ENCODE results near the gene AMACR. TPM values are rescaled to one million over a fixed set of nuclear protein-coding genes. Genes with fewer than 3 reads are reported as not detected.

Gene AMACR
- total and polyA plus RNA-seq, 7 donors, result 1.5 to 14.4 (median 5.6) TPM

GRCh38 chr5:33980030-33980429 is 27.8 kb downstream of the AMACR start:
- no peaks in the 10 kb centered on the region for H3K36me3 ChIP-seq (ENCODE audit: insufficient read depth in 1 of 2, low read depth in 1 of 2)
- H3K4me1 ChIP-seq, result no peaks in the 10 kb centered on the region
- H3K4me3 ChIP-seq, result no peak overlapping the region
- ATAC-seq (no peak), DNase-seq (no peak)
- TF ChIP-seq CTCF (IDR thresholded peaks at IDR 0.05), result no peak
- no peak overlapping the region for H3K27ac ChIP-seq
- 86 to 87% (median 87%) methylated on average over 3 of the region's 3 CpGs for WGBS, 3 donors
- intact Hi-C loops (cut with DNase I), result no loop called here
- no peaks in the 10 kb centered on the region for H3K9me3 ChIP-seq
- H3K27me3 ChIP-seq (ENCODE audit: insufficient read depth in 3 of 3, low read length in 2 of 3), result no peaks in the 10 kb centered on the region

DNA sequence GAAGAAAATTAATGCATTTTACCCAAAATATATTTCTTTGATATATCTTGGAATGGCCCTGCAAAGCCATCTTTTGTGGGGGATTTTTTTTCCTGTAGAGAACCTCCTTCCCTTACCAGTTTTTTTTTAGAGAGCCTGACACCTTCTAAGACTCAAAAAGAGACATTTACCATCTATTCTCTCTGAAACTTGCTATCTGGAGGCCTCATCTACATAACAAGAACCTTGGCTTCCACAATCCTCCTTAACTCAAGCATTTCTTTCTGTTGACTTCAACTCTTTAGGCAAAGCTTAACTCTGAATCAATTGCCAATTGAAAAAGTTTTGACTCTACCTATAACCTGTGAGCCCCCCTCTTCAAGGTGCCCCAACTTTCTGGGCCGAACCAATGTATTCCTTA is 29.5 kb downstream of the AMACR start:
- H3K4me3 ChIP-seq, result no peak overlapping the region
- H3K27me3 ChIP-seq (ENCODE audit: insufficient read depth in 3 of 3, low read length in 2 of 3), result no peaks in the 10 kb centered on the region
- ATAC-seq, result no peak
- H3K4me1 ChIP-seq, result no peaks in the 10 kb centered on the region
- intact Hi-C loops (cut with DNase I), result no loop called here
- H3K9me3 ChIP-seq, result no peaks in the 10 kb centered on the region
- H3K36me3 ChIP-seq (ENCODE audit: insufficient read depth in 1 of 2, low read depth in 1 of 2), result no peaks in the 10 kb centered on the region
- no peak overlapping the region for H3K27ac ChIP-seq
- WGBS, 3 donors, result 81 to 89% (median 89%) methylated on average over 1 of the region's 1 CpG
- TF ChIP-seq CTCF (IDR thresholded peaks at IDR 0.05), result no peak
- DNase-seq, result no peak

- no peak overlapping the region for H3K27ac ChIP-seq
These were observed 31.5 kb downstream of the AMACR start for GRCh38 chr5:33976307-33976706.

GRCh38 chr5:33975852-33976251 is 32.0 kb downstream of the AMACR start:
- Histone ChIP-seq H3K36me3 (ENCODE audit: insufficient read depth in 1 of 2, low read depth in 1 of 2) (no peaks in the 10 kb centered on the region), H3K9me3 (no peaks in the 10 kb centered on the region), H3K27ac (no peak overlapping the region), H3K4me1 (no peaks in the 10 kb centered on the region), H3K27me3 (ENCODE audit: insufficient read depth in 3 of 3, low read length in 2 of 3) (no peaks in the 10 kb centered on the region), H3K4me3 (no peak overlapping the region)
- DNase-seq, result no peak
- WGBS, 3 donors, result 46 to 51% (median 48%) methylated on average over 5 of the region's 5 CpGs
- TF ChIP-seq CTCF (IDR thresholded peaks at IDR 0.05), result no peak
- no peak for ATAC-seq
- intact Hi-C loops (cut with DNase I), result no loop called here

More at GRCh38 chr5:33976307-33976706, 31.5 kb downstream of the AMACR start:
- DNase-seq (no peak), ATAC-seq (no peak)
- H3K4me3 ChIP-seq, result no peak overlapping the region
- no peaks in the 10 kb centered on the region for H3K36me3 ChIP-seq (ENCODE audit: insufficient read depth in 1 of 2, low read depth in 1 of 2)
- no peaks in the 10 kb centered on the region for H3K4me1 ChIP-seq
- H3K9me3 ChIP-seq, result no peaks in the 10 kb centered on the region
- intact Hi-C loops (cut with DNase I), result no loop called here
- no peak for TF ChIP-seq CTCF (IDR thresholded peaks at IDR 0.05)
- H3K27me3 ChIP-seq (ENCODE audit: insufficient read depth in 3 of 3, low read length in 2 of 3), result no peaks in the 10 kb centered on the region
- WGBS, 3 donors, result 75 to 90% (median 88%) methylated on average over 1 of the region's 1 CpG

DNA sequence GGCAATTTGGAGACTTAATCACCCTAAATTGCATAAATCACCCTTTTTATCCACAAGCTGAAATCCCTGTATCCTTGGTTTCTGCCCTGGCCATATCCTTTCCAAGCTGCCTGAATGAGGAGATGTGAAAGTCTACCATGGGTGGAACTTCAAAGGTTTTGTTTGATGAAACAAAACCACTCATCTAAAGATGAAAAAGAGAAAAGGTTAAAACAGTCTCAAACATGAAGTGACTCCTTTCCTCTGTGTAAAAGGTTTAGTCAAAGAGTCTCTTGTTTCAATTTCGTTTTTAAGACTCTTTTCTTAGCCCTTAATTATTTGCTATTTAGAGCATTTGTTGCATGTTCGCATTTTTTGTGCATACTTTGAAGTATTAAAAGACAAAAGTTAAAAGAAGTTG is 34.6 kb downstream of the AMACR start:
- no peak for DNase-seq
- WGBS, 3 donors, result 78 to 90% (median 83%) methylated on average over 2 of the region's 2 CpGs
- Histone ChIP-seq H3K27me3 (ENCODE audit: insufficient read depth in 3 of 3, low read length in 2 of 3) (no peaks in the 10 kb centered on the region), H3K4me3 (no peak overlapping the region), H3K4me1 (no peaks in the 10 kb centered on the region), H3K9me3 (no peaks in the 10 kb centered on the region), H3K27ac (no peak overlapping the region), H3K36me3 (ENCODE audit: insufficient read depth in 1 of 2, low read depth in 1 of 2) (no peaks in the 10 kb centered on the region)
- no peak for ATAC-seq
- intact Hi-C loops (cut with DNase I), result no loop called here
- no peak for TF ChIP-seq CTCF (IDR thresholded peaks at IDR 0.05)
